Cortex of kidney (tissue), 1 donor: Measurements from ENCODE around the gene HEXIM2.
"Not testable (repeated sequence)": the region's sequence is repeated elsewhere in the genome, so short reads cannot be mapped to it uniquely, and the experiment has no call there.

Experiments
- DNase-seq: peaks from one replicate; lab custom pipeline; 2025; lab: John Stamatoyannopoulos, UW

HEXIM2 gene, protein sequence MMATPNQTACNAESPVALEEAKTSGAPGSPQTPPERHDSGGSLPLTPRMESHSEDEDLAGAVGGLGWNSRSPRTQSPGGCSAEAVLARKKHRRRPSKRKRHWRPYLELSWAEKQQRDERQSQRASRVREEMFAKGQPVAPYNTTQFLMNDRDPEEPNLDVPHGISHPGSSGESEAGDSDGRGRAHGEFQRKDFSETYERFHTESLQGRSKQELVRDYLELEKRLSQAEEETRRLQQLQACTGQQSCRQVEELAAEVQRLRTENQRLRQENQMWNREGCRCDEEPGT

DNA sequence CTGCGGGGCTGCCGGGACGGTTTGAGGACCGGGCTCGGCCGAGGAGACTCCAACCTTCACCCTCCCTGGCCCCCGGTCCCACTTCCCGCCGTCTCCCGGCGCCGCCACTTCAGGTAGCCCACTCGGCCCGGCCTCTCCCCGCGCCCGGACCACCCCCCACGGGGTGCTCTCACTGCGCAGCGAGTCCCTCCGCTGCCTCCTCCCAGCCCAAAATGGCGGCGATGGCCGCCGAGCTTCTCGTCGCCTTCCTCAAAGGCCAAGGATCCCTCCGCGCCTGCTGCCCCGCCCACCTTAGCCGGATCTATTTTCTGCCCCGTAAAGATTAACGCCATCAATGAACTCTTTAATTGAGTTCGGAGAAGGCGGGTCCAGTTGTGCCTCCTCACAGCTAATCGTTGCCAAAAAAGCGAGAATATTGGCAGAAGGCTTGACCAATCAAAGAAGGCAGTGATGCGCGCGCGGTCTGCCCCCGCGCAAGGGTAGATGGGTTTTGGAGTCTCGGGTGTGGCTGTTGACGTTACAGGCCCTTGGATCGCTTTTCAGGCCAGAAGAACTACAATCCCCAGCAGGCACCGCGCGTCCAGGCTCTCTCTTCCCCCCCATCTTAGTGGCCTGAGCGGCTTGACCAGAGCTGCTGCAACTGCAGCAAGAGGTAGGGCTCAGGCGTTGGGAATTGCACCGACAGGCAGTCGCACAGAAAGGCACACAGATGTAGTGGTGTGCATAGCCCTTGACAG, at the start of gene HEXIM2:
Gene HEXIM2, plus strand, starts transcription at position 588 of the 737 bp plus-strand sequence. CDS start 919 bp downstream, outside the sequence.
- DNase-seq = no peak

GRCh38 chr17:45112559-45113423, 48.9 kb upstream of the HEXIM2 start:
- DNase-seq = no peak

DNA sequence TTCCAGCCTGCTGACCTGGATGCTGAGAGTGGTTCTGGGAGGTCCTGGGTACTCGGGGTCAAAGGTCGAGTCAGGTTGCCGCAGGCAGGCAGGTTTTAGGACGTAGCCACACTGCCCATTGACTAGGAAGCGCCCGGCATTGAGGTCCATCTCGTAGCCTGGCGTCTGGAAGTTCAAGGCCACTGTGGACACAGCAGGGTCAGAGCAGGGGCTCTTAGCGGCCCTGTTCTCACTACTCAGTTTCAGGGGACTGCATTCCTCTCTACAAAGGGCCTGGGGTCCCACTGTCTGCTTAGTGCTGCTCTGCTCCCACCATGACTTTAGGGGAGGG, 48.3 kb upstream of the HEXIM2 start:
- DNase-seq = no peak

DNA sequence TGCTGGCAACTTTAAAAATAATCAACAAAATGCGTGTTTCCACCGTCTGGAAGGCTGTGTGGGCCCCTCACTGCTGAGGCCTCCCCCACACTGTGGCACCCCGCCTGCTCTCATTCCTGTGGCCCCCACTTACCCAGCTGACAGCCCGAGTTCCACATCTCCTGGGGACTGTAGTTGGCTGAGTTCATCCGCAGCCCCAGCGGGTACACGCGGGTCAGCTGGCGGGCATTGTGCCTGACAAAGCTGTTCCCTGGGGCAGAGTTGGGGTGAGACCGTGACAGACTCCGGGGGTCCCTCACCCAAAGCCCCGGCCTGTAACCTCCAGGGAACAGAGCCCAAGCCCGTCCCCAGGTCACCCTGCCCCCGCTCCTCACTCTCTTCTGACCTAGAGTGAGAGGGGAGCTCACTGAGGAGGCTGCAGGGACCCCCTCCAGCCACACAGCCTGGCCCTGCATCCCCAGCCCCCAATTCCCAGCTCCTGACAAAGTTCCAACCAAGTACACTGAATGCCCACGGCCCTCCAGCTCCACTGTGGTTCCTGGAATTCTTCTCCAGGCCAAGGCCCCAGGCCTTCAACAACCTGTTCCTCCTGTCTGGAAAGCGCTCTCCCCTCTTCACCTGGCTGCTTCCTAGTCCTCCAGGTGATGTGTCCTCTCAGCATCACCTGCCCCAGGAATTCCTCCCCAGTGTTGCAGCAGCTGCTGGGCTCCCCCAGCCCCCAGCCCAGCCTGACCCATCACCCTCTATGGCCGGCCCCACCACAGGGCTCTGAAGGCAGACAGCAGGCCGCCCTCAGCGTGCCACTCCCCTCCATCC, 47.4 kb upstream of the HEXIM2 start:
- no peak for DNase-seq

DNA sequence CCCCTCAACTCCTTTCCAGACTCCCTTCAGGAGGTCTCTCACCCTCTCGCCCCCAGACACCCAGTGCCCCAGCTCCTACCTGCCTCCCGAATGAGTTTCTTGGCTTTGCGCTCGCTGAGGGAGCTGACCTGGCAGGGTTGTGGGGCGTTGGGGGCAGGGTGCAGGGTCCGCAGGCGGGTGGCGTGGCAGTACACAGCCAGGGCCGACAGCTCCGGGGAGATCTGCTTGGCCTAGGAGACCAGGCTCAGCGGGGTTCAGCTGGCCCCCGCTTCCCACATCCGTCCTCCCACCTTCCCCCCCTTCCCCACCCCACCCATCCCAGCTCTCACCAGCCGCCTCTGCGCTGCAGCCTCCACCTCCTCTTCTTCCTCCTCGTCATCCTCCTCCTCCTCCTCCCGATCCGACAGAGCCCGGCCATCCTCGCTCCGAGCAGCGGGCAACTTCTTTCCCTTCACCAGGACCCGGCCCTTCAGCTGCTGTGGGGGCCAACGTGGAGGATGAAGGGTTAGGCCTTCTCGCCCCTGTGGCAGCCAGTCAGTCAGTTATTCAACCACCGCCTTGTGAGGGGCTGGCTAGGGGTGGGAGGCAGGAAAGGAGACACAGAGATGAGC, 46.6 kb upstream of the HEXIM2 start:
- no peak for DNase-seq

DNA sequence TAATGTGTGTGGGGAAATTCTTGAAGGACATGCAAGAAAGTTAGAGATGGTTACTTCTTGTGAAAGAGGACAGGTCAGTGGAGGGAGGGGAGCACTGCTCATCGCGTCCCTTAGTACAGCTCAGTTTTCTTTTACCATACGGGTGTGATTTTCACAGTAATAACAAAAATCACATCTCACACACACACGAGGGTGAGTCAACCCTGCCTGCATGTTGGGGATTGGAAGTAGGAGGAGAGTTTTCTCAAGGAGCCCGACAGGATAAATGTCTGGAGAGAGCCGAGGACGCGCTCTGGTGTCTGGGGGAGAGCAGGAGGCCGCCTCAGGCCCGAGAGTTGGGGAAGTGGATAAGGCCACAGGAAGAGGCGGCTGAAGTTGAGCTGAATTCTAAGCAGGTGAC, 45.8 kb upstream of the HEXIM2 start:
- no peak for DNase-seq

DNA sequence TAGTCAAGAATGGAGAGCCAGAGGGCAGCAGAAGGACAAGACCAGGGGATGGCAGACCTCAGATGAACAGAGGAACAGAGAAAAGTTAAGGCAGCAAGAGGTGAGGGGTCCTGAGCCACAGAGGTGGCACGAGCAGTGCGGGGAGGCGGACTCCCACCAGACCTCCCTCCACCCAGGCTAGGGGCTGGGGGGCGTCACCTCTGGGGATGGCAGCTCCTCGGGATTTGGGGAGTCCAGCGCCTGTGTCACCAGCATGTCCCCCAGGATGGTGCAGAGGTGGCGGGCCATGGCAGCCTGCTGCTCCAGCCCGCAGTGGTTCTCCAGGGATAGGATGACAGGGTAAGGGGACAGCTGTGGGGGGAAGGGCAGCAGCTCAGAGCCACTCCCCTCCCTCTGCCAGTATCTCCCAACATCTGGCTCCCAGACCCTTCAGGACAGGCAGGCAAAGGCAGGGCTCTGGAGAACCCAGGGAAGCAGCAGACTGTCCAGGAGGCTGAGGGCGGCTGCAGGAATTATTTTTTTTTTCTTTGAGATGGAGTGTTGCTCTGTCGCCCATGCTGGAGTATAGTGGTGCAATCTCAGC, 45.1 kb upstream of the HEXIM2 start:
- DNase-seq = no peak

GRCh38 chr17:45117334-45117733, 44.3 kb upstream of the HEXIM2 start:
- no peak for DNase-seq

DNA sequence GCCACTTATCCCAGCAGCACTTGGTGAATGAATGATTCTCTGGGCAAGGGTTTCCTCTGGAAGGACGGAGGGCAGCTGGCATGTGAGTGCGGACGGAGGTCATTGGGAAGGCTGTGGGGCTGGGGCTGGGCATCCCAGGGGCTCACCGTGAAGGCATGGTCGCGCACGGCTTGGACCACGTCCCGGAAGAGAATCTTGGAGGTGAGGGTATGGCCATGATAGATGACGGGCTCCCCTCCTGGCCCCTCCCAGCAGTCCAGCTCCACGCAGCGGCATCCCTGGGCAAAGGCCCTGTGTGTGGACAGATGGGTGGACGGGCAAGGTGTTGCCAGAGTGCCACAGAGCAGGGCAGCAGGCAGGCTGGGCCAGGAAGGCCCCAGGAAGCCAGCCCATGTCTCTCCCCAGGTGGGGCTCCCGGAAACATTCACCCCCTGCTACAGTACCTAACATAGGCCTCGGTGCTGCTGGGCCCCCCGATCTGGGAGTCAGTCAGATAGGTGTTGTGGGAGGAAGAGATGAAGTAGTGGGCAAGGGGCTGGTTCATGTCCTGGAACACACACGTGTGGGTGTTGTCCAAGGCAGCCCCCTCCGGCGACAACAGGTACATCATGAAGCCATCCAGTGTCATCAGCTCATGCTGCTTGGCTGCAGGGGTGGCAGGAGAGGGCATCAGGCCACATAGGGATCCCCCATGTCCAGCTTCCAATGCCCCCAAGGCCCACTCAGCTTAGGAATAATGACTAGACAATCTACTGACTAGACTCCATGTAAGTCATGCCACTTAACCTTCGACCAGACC, 43.6 kb upstream of the HEXIM2 start:
- no peak for DNase-seq

DNA sequence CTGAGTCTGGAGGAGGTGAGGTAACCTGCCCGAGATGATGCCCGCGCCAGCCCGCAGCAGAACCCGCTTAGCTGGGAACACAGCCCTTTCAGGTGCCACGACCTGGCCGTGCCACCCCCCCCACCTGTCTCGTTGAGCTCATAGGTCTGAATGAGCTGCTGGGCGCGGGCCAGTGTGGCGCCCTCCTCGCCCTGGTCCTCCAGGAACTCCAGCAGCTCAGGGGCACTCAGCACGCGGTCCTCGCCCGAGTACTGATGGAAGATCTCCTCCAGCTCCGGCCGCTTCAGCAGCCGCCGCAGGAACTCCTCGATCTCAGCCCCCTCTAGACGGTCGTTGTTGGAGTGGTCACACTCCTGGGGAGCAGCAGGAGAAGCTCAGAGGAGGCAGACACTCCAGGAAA, 43.0 kb upstream of the HEXIM2 start:
- no peak for DNase-seq

- no peak for DNase-seq
Observed at GRCh38 chr17:45119964-45120363, 41.7 kb upstream of the HEXIM2 start.

DNA sequence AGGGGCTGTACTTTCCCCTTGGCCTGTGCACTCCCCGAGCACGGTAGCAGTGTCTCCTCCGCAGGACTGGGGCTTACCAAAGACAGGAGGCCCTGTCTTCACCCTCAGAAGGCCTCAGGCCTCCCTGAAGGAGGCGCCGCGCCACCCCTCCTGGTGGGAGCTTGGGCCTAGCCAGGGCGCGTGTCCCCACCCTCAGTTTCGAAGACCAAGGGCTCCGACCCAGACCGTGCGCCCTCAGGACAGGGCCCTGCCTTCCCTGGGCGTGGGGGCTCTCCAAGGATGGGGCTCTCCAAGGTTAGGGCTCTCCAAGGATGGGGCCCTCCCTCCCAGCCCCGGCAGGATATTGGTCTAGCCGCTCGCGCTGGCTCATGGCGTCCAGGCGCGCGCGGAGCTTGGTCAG, 41.1 kb upstream of the HEXIM2 start:
- DNase-seq = no peak

GRCh38 chr17:45121055-45121454, 40.6 kb upstream of the HEXIM2 start:
- no peak for DNase-seq

- no peak for DNase-seq
Observed at GRCh38 chr17:45123076-45123770, 38.5 kb upstream of the HEXIM2 start.

DNA sequence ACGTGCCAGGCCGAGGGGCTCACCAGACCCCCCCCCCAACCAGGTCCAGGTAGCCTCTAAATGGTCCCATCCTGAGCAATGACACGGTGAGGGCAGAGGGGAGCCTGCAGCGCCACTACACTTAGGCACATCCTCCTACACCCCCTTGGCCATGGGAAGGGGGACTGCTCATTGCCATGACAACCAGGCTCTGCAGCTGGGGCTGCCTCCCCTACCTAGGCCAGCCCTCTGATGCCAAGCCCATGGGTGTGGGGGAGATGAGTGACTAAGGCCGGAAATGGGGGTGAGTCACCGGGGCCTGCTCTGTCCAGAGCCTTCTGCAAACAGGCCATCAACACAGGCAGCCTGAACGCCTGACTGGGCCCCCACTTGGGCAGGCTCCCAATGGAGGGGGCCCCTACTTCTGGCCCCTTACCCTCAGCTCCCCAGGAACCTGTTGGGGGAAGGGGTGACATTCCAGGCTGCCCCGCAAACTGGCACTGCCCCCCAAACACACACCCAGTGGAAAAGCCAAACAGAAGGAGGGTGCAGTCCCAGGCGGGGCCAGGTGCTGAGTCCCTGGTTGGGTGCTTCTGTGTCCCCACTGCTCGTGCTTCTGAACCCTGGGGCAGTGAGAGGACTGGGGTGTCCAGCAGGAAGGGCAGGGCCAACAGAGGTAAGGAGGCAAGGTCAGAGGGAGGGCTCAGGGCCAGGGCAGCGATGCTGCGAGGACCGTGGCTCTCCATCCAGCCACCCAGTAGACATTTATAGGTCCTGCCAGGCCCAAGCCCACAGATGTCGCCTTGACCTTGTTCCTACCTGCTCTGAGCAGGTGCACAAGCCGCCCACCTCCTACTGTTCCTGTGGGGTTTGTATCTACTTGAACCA, 37.5 kb upstream of the HEXIM2 start:
- DNase-seq = no peak

- not testable (repeated sequence) for DNase-seq
Observed at GRCh38 chr17:45124797-45125122, 36.9 kb upstream of the HEXIM2 start.

DNA sequence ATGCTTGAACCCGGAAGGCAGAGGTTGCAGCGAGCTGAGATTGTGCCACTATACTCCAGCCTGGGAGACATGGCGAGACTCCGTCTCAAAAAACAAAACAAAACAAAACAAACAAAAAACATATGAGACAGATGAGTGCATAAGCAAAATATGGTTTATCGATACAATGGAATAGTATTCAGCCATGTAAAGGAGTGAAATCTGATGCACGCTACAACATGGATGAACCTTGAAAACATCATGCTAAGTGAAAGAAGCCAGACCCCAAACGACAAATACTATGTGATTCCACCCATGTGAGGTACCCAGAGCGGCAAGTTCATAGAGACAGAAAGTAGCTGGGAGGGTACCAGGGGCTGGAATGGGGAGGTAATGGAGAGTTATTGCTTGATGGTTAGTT, 36.2 kb upstream of the HEXIM2 start:
- no peak for DNase-seq

GRCh38 chr17:45127207-45127547, 34.5 kb upstream of the HEXIM2 start:
- no peak for DNase-seq
